Measurements from ENCODE around the gene SHROOM2.

GRCh38 chrX:9847071-9847470 lies 60.8 kb downstream of the SHROOM2 start:
- TF ChIP-seq CTCF (IDR thresholded peaks at IDR 0.05 in 4 of 5, conservative IDR thresholded peaks at IDR 0.05 in 1 of 5) (no peak), POLR2A (IDR thresholded peaks at IDR 0.05) (no peak)
